UCSD-AML1 (cell line): ENCODE results near the gene TANGO6.
"Not testable (repeated sequence)": the region's sequence is repeated elsewhere in the genome, so short reads cannot be mapped to it uniquely, and the experiment has no call there.

ENCODE experiments used
- DNase-seq: peaks from one replicate; lab custom pipeline; 2025; ENCODE audit not compliant: unreplicated experiment; lab: John Stamatoyannopoulos, UW

Gene TANGO6

DNA sequence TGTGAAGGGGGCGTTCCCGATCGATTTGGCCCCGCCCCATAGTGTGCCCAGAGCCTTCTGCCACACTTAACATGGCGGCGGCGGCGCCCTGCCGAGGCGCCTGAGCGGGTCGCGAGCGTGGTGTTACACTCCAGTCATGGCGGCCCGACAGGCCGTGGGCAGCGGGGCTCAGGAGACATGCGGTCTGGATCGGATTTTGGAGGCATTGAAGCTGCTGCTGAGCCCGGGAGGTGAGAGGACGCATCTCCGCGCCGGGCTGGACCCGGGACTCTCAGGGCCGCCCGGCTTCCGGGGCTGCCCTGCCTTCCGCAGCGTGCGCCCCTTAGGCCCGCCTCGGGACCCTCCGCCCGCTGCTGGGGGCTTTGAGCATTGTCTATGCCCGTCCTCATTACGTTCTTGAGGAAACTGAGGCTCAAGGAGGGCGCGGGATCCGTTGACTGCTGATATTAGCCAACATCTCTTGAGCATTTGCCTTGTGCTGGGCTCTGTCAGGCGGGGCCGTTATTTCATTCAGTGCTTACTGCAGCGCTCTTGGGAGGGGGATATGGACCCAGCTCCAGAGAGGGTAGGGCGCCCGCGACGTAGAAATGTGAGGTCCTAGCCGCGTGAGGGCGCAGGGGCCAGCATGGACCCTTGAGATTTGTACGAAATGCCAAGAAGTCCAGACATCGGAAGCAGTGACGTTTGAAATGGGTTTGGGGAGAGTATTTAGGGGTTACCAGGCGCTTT is at the start of gene TANGO6:
Gene TANGO6 (plus strand): TSS at position 50 of the 729 bp plus-strand sequence. CDS start 87 bp downstream, at position 137.
- peak; percentile 85 for DNase-seq

DNA sequence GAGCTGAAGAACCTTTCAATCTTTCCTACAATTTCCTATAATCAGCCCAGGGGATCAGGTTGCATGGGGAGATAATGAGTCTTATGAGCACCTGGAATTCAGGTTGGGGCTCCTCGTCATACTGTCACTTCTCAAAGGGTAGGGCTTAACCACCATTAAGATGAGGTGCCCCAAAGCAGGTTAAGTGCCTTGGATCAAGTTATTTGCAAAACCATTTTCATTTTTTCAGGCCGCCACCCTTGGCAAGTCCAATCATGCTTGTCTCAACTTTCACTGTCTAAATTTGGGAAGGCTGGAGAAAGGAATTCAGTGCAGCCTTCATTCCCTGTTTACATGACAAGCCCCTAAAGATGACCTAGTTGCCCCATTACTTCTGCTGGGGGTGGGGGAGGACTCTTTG is 44.9 kb upstream of the TANGO6 start:
- no peak for DNase-seq

DNA sequence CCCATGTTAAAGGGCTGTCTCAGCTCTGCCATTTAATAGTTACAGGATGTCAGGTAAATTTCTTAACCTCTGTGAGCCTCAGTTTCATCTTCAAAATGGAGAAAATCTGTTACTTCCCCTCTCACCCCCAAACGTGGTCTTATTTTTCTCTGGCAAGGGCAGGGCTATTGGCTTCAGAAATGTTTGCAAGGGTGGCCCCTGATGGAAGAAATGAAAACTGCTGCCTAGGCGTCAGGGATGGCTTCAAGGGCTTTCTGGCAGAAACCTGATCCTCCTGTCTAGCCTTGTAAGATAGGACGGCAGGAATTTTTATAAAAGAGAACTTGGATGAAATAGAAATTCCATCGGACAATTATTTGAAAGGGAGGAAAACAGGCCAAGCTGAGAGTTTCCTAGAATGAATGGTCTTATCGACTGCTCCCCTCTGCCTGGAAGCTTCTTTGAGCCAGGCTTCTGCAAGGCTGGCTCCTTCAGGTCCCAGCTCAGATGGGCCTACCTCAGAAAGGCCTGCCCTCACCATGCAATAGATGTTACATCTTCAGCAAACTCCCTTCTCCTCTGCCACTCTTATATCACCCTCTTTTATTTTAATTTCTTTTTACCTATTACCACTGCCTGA is 43.0 kb upstream of the TANGO6 start:
- DNase-seq, result peak; percentile 17

DNA sequence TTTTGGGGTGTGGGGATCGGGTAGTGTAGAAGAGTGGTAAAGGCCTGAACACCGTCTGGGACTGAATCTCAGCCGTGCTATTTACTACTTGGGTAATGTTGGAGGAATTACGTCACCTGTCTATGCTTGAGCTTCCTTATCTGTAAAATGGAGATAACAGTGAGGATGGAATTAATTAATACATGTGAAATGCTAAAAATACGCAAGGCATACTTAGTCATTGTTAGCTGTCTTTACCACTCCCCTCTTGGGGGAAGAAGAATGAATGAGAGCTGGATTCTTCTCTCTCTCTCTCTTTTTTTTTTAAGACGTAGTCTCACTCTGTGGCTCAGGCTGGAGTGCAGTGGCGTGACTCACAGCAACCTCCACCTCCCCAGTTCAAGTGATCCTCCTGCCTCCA is 41.1 kb upstream of the TANGO6 start:
- no peak for DNase-seq

DNA sequence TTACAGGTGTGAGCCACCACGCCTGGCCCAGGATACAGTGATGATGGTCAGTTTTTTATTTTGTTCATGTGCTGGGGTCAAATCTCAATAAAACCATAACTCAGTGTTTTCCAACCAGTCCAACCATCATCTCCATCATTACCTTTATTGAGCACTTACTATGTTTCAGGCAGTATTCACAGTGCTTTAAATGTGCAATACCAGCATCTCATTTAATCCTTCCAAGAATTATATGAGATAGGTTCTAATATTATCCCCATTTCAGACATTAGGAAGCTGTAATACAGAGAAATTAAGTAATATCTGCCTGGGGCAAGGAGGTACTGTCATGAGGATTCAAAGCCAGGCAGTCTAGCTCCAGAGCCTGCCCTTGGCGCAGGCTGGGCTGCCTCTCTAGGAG is 36.9 kb upstream of the TANGO6 start:
- no peak for DNase-seq

DNA sequence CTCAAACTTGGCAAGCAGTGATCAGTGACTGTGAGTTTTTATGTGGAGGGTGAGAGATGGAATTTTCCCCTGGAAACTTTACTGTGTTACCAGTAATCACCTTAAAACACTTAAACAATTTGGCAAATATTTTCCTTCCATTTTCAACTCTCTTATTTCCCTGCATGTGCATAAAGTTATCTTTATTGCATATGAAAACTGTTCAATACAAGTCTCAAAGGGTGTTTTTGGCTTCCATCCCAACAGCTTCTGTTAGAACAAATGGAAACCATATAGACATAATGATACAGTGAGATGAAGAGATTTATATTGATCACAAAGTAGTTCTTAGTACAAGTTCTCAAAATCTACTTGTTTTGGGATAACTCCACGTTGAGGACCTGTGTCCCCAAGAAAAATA is 36.4 kb upstream of the TANGO6 start:
- no peak for DNase-seq

DNA sequence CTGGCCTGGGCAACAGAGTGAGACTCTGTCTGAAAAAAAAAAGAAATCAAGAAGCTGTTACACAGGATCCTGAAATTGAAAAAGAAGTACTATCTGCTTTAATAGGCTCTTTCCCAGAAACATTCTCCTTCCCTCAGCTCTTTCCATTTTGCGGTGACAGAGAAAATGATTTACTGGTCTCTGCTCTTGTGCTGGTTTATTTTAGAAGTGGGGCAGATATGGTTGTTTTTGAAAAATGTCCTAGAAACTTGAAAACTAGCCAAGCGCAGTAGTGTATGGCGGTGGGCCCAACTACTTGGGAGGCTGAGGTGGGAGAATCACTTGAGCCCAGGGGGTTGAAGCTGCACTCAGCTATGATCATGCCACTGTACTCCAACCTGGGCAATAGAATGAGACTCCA is 28.8 kb upstream of the TANGO6 start:
- DNase-seq, result no peak

DNA sequence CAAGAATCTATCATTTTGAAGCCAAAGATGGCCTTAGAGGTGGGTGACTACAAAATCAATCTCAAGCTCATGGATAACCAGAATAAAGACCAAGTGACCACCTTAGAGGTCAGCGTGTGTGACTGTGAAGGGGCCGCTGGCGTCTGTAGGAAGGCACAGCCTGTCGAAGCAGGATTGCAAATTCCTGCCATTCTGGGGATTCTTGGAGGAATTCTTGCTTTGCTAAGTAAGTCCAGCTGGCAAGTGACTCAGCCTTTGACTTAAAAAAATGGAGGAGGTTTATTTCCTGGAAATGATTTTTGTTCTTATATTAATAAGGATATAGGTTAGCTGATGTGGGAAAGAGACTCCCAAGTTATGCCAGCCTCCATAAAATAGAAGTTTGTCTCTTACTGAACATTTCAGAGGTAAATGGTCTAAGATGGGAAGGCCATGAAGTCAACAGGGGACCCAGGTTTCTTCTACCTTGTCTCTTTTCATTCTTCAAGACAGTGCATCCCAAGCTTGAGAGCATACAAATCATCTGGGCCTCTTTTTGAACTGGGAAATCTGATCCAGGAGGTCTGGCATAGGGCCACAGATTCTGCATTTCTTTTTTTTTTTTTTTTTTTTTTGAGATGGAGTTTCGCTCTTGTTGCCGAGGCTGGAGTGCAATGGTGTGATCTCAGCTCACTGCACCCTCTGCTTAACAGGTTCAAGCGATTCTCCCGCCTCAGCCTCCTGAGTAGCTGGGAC is 19.8 kb upstream of the TANGO6 start:
- DNase-seq, result no peak

DNA sequence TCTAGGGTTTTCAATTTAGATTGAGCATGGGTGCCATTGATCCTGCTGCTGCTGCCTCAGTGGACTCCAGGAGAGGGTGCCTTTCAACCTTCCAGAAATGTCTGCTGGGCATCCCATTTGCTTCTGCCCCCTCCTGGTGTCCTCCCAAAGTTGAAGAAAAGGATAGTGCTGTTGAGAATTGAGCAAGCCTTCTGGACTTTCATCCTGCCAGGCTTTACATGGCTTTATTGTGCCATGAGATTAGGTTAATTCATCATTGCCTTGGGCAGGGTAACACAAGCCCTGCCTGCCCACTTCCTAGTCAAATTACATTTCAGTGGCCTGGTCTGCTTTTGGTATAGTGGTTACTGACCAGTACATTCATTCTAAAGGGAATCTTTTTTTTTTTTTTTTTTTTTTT is 17.9 kb upstream of the TANGO6 start:
- DNase-seq, result no peak

DNA sequence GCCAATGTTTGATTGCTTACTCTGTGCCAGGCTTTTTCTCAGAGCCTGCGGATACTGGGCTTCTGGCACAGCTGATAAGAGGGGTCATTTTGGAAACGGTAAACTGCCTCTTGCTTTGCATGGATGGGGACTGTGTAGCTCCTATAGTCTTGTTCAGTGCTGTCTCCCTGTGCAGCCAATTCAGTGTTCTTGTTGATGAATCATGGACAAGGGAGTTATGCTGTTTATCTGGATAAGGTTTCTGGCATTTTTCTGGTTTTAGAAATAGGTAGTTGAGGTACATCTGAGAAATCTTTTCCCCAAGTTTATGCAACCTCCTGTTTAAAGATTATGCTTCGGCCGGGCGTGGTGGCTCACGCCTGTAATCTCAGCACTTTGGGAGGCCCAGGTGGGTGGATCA is 16.7 kb upstream of the TANGO6 start:
- no peak for DNase-seq

DNA sequence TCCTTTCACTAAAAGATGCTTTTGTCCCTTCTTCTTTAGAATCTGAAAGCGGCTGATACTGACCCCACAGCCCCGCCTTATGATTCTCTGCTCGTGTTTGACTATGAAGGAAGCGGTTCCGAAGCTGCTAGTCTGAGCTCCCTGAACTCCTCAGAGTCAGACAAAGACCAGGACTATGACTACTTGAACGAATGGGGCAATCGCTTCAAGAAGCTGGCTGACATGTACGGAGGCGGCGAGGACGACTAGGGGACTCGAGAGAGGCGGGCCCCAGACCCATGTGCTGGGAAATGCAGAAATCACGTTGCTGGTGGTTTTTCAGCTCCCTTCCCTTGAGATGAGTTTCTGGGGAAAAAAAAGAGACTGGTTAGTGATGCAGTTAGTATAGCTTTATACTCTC is 10.1 kb upstream of the TANGO6 start:
- no peak for DNase-seq

DNA sequence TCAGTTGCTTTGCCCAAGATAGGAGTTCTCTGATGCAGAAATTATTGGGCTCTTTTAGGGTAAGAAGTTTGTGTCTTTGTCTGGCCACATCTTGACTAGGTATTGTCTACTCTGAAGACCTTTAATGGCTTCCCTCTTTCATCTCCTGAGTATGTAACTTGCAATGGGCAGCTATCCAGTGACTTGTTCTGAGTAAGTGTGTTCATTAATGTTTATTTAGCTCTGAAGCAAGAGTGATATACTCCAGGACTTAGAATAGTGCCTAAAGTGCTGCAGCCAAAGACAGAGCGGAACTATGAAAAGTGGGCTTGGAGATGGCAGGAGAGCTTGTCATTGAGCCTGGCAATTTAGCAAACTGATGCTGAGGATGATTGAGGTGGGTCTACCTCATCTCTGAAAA is 8.8 kb upstream of the TANGO6 start:
- DNase-seq, result no peak

DNA sequence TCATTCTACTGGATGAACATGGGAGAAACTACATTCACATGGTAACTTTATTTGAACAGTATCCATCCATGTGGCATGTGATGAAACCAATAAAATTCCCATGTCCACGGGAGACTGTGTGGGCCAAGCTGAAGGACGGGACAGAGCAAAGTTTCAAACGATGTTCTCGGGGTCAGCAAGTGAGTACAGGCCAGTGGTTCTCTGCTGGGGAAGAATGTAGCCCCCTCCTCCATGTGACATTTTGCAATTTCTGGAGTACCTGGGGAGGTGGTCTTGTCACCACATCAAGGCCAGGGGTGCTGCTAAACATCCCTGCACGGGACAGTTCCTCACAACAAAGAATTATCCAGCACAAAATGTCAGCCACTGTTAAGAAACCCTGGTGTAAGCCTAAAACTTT is 7.4 kb upstream of the TANGO6 start:
- DNase-seq, result no peak

DNA sequence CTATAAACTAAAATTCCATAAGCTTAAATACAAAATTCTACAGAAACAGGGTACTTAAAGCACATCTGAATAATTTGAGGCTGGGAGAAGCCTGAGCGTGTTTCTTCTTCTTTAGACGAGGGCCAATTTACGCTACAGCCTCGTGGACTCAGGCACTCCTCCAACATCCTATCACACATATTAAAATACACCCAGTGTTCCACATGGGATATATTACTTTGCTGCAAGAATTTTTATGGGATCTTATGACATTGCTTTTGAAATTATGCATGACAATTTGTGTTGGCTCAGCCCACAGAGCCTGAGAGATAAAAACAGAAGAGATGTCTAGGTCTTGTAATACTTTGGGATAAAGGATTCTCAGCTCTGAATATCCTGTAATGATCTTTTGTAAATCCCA is 3.5 kb upstream of the TANGO6 start:
- no peak for DNase-seq

DNA sequence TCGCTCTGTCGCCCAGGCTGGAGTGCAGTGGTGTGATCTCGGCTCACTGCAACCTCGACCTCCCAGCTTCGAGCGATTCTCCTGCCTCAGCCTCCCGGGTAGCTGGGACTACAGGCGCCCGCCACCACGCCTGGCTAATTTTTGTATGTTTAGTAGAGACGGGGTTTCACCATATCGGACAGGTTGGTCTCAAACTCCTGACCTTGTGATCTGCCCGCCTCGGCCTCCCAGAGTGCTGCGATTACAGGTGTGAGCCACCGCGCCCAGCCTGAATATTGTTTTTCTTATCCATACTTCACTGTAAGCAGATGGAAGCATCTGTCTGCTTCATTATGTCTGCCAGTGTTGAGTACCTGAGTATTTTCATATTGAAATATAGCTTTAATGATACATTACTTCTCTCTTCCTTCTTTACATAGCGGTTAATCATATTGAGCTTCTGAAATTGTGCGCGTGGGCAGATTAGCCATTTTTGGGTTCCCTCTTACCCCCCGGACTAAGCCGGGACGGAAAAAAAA is 308 bp upstream of the TANGO6 start:
- DNase-seq, result not testable (repeated sequence)

DNA sequence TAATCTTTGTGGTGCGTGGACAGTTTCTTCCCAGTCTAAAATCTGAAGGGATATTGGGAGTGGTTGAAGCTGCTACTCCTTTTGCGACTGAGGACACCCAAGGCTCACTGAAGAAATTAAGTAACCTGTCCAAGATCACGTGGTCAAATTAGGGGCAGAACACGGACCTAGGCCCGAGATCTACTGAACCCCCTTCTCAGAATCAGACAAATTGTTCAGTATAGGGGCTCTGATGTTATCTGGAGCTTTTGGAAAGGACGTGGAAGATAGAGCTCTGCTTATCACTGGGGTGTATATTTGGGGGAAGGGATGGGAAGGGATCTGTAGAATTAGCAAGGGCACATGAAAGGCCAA is 857 bp downstream of the TANGO6 start:
- no peak for DNase-seq

DNA sequence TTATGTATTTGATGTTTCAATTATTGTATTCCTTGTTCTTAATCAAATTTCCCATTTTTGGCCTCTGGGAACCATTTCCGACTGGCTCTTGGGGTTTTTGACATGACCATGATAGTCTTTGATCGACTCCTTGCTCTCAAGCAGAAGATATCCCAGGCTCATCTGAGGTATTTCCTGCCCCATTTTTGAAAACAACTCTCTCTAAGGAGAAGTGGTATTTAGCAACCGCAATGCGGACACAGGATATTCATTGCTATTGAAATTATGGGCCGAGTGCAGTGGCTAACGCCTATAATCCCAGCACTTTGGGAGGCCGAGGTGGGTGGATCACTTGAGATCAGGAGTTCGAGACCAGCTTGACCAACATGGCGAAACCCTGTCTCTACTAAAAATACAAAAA is 5.5 kb downstream of the TANGO6 start:
- no peak for DNase-seq

DNA sequence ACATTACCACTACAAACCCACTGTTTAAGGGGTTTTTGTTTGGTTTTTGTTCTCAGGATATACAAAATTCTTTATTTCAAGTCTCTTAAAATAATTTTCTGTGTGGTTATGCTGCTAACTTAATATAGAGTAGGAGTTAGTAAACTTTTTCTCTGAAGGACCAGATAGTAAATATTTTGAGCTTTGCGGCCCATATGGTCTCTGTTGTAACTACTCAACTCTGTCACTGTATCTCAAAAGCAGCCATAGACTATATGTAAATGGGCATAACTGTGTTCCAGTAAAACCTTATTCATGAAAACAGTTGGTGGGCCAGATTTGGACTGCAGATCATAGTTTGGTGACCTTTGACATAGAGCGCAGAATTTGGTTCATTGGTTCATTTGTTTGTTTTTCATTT is 7.2 kb downstream of the TANGO6 start:
- DNase-seq, result no peak

DNA sequence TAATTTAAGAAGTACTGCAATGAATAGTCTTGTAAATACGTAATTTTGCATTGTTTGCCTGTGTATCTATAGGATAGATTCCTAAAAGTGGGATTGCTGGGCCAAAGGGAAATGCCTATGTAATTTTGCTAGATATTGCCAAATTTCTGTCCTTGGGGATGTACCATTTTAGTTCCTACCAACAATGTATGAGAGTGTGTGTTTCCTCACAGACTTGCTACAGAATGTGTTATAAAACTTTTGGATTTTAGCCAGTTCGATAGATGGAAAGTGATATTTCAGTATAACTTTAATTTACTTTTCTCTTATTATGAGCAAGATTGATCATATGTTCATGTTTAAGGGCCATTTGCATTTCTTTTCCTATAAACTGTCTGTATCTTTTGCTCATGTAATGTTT is 8.3 kb downstream of the TANGO6 start:
- no peak for DNase-seq

DNA sequence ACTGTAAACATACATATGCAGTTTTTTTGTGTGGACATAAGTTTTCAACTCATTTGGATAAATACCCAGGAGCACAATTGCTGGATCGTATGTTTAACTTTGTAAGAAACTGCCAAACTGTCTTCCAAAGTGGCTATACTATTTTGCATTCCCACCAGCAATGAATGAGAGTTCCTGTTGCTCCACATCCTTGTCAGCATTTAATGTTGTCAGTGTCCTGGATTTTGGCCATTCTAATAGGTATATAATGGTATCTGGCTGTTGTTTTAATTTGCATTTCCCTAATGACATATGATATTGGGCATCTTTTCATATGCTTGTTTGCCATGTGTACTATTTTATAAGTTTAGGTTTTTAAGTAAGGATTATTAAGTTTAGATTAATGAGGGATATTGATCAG is 14.1 kb downstream of the TANGO6 start:
- DNase-seq, result no peak

DNA sequence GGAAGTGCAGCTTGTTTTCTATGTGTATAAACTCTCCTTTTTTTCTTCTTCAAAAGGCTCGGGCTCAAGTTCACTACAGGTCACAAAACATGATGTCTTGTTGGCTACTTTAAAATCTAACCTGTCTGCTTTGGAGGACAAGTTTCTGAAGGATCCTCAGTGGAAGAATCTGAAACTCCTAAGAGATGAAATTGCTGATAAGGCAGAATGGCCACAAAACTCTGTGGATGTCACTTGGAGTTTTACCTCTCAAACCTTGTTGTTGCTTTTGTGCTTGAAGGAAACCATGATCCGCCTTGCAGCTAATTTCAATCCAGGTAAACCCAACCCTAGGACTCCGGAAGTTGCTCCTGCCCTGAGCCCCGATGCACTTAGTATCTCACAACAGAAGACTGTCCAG is 16.5 kb downstream of the TANGO6 start:
- no peak for DNase-seq
